ENCODE results near the gene ZFAND3. TPM values are rescaled to one million over a fixed set of nuclear protein-coding genes. Genes with fewer than 3 reads are reported as not detected.

The ZFAND3 gene
- polyA plus RNA-seq, 3 donors: 11.5 to 21.1 (median 11.7) TPM

DNA sequence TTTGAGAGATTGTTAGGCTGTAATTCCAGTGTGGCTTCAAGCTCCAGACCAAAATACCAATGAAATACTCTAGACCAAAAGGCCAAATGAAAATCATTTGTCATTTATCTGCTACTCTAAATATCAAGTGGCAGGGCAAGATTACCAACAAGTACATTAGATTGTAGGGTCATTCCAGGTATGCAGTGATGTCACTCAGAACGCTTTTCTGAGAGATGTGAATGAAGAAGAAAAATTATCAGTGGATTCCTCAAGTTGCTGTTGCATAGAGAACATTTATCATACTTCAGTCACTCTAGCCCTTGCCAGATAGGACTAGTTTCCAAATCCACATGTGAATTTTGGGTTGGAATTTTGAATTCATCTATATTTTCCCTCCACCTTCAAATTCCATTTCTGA, 65.0 kb downstream of the ZFAND3 start:
- H3K9me3 Mint-ChIP-seq: no peaks in the 10 kb centered on the region
- no CpG with 5 or more reads among the region's 1 CpG for whole genome bisulfite sequencing (ENCODE audit: insufficient coverage)
- peaks cover 39% of the 10 kb centered on the region for H3K4me1 Mint-ChIP-seq
- Histone ChIP-seq H4K20me1 (ENCODE audit: insufficient read depth, low read length) (peaks cover 100% of the 10 kb centered on the region), H3K4me1 (ENCODE audit: control insufficient read depth in 1 of 2, insufficient read depth in 2 of 2, low read length in 2 of 2) (peaks cover 22 to 25% of the 10 kb centered on the region in 2 donors), H3K9ac (ENCODE audit: insufficient read depth, low read length, poor library complexity, severe bottlenecking) (no peak overlapping the region), H2AFZ (ENCODE audit: insufficient read depth, low read depth, low read length, poor library complexity, severe bottlenecking) (no peak overlapping the region), H3K4me2 (replicated peaks; ENCODE audit: extremely low read depth, low read length, poor library complexity, severe bottlenecking) (no peak overlapping the region), H3K27me3 (ENCODE audit: control insufficient read depth in 2 of 2, insufficient read depth in 2 of 2, low read length in 2 of 2) (no peaks in the 10 kb centered on the region), H3K36me3 (replicated peaks in 1 of 2; ENCODE audit: control insufficient read depth in 1 of 2, insufficient read depth in 2 of 2, low read length in 2 of 2) (no peaks in the 10 kb centered on the region), H3K4me3 (replicated peaks in 1 of 3; ENCODE audit: low read depth in 2 of 3, low read length in 3 of 3) (no peak overlapping the region), H3K79me2 (ENCODE audit: insufficient read depth, low read length) (peaks cover 94% of the 10 kb centered on the region), H3K27ac (ENCODE audit: low read depth in 1 of 2, low read length in 2 of 2) (no peak overlapping the region), H3K9me3 (replicated peaks in 1 of 2; ENCODE audit: control insufficient read depth in 1 of 2, insufficient read depth in 1 of 2, low read length in 2 of 2) (no peaks in the 10 kb centered on the region)
- no peak overlapping the region for H3K27ac Mint-ChIP-seq
- no peak for TF ChIP-seq CTCF (IDR thresholded peaks at IDR 0.05)
- DNase-seq: no peak
- H3K27me3 Mint-ChIP-seq (ENCODE audit: low read depth in 3 of 3): no peaks in the 10 kb centered on the region
- intact Hi-C loops (cut with micrococcal nuclease): no loop called here
- H3K4me3 Mint-ChIP-seq: no peak overlapping the region
- peaks cover 0 to 4% of the 10 kb centered on the region in 2 donors for H3K36me3 Mint-ChIP-seq

DNA sequence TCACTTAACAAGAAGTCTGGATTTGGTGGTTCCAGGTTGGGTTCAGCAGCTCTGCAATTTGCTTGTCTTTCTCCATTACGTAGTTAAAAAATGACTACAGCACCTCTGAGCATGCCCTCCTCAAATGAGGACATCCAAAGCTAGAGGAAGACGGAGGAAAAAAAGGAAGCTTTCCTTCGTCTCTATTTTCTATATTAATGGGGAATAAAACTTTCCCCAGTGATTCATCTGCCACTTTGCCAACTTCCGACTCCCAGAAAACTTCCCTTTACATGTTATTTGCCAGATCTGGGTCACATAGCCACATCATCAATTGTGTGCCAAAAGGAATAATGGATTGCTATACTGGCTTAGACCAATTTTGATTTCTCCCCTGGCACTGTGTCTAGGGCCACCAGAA, 69.5 kb downstream of the ZFAND3 start:
- Mint-ChIP-seq H3K9me3 (no peaks in the 10 kb centered on the region), H3K27ac (peak overlapping the region in 2 of 7 donors; percentile 31 to 43), H3K27me3 (ENCODE audit: low read depth in 3 of 3) (no peaks in the 10 kb centered on the region), H3K4me3 (no peak overlapping the region), H3K36me3 (peaks cover 2 to 4% of the 10 kb centered on the region in 2 donors), H3K4me1 (peaks cover 32% of the 10 kb centered on the region)
- WGBS (ENCODE audit: insufficient coverage): no CpG with 5 or more reads among the region's 4 CpGs
- H3K27me3 ChIP-seq (ENCODE audit: control insufficient read depth in 2 of 2, insufficient read depth in 2 of 2, low read length in 2 of 2): no peaks in the 10 kb centered on the region
- peaks cover 9 to 13% of the 10 kb centered on the region in 2 donors for H3K4me1 ChIP-seq (ENCODE audit: control insufficient read depth in 1 of 2, insufficient read depth in 2 of 2, low read length in 2 of 2)
- H4K20me1 ChIP-seq (ENCODE audit: insufficient read depth, low read length): peaks cover 100% of the 10 kb centered on the region
- H3K4me2 ChIP-seq (replicated peaks; ENCODE audit: extremely low read depth, low read length, poor library complexity, severe bottlenecking): no peak overlapping the region
- intact Hi-C loops (cut with micrococcal nuclease): no loop called here
- TF ChIP-seq CTCF (IDR thresholded peaks at IDR 0.05): no peak
- H2AFZ ChIP-seq (ENCODE audit: insufficient read depth, low read depth, low read length, poor library complexity, severe bottlenecking): no peak overlapping the region
- H3K27ac ChIP-seq (ENCODE audit: low read depth in 1 of 2, low read length in 2 of 2): peak overlapping the region in 1 of 2 donors; percentile 29
- peak in 2 of 3 donors; percentile 6 to 64 for DNase-seq
- H3K9me3 ChIP-seq (replicated peaks in 1 of 2; ENCODE audit: control insufficient read depth in 1 of 2, insufficient read depth in 1 of 2, low read length in 2 of 2): no peaks in the 10 kb centered on the region
- H3K4me3 ChIP-seq (replicated peaks in 1 of 3; ENCODE audit: low read depth in 2 of 3, low read length in 3 of 3): no peak overlapping the region
- H3K9ac ChIP-seq (ENCODE audit: insufficient read depth, low read length, poor library complexity, severe bottlenecking): no peak overlapping the region
- H3K36me3 ChIP-seq (replicated peaks in 1 of 2; ENCODE audit: control insufficient read depth in 1 of 2, insufficient read depth in 2 of 2, low read length in 2 of 2): no peaks in the 10 kb centered on the region
- peaks cover 99% of the 10 kb centered on the region for H3K79me2 ChIP-seq (ENCODE audit: insufficient read depth, low read length)

All from CD14-positive monocyte (primary cell).